ENCODE measurements around the gene NAA38.
"Not testable (repeated sequence)": the region's sequence is repeated elsewhere in the genome, so short reads cannot be mapped to it uniquely, and the experiment has no call there.

NAA38 gene

DNA sequence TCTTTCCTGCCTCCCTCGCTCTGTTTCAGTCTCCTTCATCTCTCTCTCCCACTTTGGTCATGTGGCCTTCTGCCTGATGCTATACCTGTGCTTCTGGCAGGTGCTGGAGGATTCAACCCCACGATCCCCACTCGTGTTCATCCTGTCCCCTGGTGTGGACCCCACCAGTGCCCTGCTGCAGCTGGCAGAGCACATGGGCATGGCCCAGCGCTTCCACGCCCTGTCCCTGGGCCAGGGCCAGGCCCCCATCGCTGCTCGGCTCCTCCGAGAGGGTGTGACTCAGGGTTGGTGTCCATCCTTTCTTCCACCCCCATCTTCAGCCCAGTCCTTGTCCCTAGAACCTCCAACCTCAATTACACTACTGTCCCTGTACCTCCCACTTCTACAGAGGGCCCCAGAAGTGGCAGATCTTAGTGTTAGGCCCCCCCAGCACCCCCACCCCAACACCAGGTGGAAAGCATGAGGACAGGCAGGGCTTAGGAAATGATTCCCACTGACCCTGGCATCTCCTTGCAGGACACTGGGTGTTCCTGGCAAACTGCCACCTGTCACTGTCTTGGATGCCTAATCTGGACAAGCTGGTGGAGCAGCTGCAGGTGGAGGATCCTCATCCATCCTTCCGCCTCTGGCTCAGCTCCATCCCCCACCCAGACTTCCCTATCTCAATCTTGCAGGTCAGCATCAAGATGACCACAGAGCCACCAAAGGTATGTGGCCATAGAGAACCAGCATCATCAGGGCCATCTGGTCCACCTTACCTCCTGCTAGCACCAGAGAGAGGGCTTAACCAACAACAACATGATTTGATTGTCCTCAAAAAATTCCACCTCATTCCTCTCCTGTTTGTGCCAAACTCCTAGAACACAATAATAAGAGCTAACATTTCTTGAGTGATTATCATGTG lies 33.1 kb downstream of the NAA38 start:
- DNase-seq (ENCODE audit: low read depth, low spot score) = no peak

DNA sequence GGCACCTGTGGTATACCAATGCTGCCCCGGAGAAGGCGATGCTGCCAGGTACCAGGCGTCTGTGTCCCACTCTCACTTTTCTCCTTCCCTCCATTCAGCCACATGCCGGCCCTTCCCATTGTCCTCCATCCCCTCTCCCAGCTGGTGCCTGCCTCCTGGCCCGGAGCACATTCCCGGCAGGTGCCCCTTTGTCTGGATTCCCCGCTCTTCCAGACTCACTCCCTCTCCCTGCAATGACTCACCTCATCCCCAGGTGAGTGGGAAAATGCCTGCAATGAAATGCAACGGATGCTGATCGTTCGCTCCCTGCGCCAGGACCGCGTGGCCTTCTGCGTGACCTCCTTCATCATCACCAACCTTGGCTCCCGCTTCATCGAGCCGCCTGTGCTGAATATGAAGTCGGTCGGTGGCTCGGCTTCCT lies 33.8 kb downstream of the NAA38 start:
- DNase-seq (ENCODE audit: low read depth, low spot score) = no peak

DNA sequence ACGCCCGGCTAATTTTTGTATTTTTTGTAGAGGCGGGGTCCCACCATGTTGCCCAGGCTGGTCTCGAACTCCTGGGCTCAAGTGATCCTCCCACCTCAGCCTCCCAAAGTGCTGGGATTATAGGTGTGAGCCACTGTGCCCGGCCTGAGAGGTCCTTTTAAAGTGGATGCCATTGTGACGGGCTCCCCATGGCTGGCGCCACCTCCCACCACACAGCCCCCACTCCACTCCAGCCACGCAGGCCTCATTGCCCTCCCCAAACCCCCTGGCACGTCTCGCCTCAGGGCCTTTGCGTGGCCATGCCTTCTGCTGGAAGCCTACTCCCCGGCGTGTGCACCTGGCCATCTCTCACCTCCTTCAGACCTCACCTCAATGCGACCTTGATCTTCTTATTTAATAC lies 35.2 kb downstream of the NAA38 start:
- DNase-seq (ENCODE audit: low read depth, low spot score) = no peak

DNA sequence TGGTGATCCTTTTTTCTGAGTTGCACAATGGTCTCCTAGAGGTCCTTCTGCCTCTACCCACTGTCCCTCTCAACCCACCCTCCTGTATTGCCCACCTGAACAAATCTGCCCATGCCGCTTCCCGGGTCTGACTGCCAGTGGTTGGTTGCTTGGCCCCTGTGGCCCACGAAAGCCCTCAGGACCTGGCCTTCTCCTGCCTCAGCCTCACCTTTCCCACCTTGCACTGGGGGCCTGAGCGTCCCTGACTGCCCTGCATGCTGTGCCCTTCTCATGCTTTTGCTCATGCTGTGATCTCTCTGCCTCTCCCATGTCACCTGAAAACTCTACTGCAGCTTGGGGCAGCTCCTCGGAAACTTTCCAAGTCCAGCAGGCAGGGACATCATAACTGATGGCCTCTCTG lies 37.1 kb downstream of the NAA38 start:
- DNase-seq (ENCODE audit: low read depth, low spot score) = no peak

GRCh38 chr17:7818746-7819645 lies 38.4 kb downstream of the NAA38 start:
- DNase-seq (ENCODE audit: low read depth, low spot score) = no peak

- DNase-seq (ENCODE audit: low read depth, low spot score) = no peak
These were observed 39.3 kb downstream of the NAA38 start for GRCh38 chr17:7818026-7818425.

- no peak for DNase-seq (ENCODE audit: low read depth, low spot score)
These were observed 39.8 kb downstream of the NAA38 start for GRCh38 chr17:7817643-7817964.

GRCh38 chr17:7816926-7817642 lies 40.3 kb downstream of the NAA38 start:
- no peak for DNase-seq (ENCODE audit: low read depth, low spot score)

DNA sequence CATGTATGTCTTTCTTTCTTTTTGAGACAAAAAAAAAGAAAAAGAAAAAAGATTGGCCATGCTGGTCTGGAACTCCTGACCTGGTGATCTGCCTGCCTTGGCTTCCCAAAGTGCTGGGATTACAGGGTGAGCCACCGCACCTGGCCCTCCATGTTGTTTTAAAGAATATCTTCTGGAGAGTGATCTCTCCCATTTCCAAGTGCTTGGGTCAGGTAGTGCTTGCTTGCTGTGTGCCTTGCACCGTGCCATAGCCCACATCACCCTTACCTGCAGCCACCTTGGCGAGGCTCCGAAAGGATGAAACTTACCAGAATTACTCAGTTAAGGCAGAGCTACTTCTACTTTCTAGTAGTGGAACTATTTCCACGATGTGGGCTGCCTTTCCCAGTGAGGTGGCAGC lies 42.4 kb downstream of the NAA38 start:
- DNase-seq (ENCODE audit: low read depth, low spot score) = no peak

DNA sequence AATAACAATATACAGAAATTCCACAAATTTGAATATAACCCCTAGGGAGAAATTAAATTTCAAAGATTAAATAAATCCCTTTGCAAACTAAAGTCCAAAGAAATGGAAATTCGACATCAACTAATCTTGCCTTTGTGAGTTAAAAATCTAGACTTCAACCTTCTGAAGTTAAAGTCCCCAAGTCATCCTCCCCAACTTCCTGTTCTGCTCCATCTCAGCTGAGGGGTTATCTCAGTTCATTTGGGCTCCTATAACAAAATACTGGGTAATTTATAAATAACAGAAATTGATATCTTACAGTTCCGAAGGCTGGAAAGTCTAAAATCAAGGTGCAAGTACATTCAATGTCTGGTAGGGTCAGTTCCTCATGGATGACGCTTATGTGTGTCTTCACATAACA lies 46.1 kb downstream of the NAA38 start:
- DNase-seq (ENCODE audit: low read depth, low spot score) = no peak

DNA sequence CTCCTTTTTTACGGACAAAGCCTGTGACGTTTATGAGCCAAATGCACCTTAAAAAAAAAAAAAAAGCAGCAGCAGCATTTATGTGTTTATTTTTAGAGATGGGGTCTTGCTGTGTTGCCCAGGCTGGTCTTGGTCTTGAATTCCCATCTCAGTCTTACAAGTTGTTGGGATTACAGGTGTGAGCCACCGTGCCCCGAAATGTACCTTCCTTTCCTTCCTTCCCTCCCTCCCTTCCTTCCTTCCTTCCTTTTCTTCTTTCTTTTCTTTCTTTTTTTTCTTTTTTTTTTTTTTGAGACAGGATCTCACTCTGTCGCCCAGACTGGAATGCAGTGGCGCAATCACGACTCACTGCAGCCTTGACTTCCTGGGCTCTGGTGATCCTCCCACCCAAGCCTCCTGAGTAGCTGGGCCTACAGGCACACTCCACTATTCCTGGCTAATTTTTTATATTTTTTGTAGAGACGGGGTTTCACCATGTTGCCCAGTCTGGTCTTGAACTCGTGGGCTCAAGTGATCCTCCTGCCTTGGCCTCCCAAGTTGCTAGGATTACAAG lies 47.5 kb downstream of the NAA38 start:
- DNase-seq (ENCODE audit: low read depth, low spot score) = not testable (repeated sequence)

GRCh38 chr17:7809086-7809790 lies 48.1 kb downstream of the NAA38 start:
- no peak for DNase-seq (ENCODE audit: low read depth, low spot score)

- DNase-seq (ENCODE audit: low read depth, low spot score) = no peak
These were observed 50.2 kb downstream of the NAA38 start for GRCh38 chr17:7807206-7807605.
